ENCODE results near the gene CLPSL2. TPM values are rescaled to one million over a fixed set of nuclear protein-coding genes. Genes with fewer than 3 reads are reported as not detected.

CLPSL2 gene, protein sequence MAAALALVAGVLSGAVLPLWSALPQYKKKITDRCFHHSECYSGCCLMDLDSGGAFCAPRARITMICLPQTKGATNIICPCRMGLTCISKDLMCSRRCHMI
- total RNA-seq (not detected), polyA plus RNA-seq (not detected)
- long read RNA-seq, donor 1, result 0 reads
- long read RNA-seq, donor 2, result 0 reads
- long read RNA-seq, donor 3, result 0 reads
- long read RNA-seq, donor 4, result 0 reads
- long read RNA-seq, donor 5, result 0 reads
- long read RNA-seq, donor 6, result 0 reads
- long read RNA-seq, donor 7, result 0 reads
- long read RNA-seq, donor 8, partial matches to known transcripts, result 0 of 1 reads
- long read RNA-seq, donor 8, other reads (novel, unspliced or antisense), result 0 of 1 reads
- long read RNA-seq, donor 9, result 0 reads
- long read RNA-seq, donor 10, result 0 reads

GRCh38 chr6:35776364-35777215 lies at the start of gene CLPSL2:
Gene CLPSL2, plus strand, starts transcription at chr6:35776598. Its CDS starts 21 bp downstream, at chr6:35776619.
- intact Hi-C loops (cut with DNase I; ENCODE audit: low total_unique reads), result no loop called here
- WGBS, 5 donors, result 3 to 6% (median 5%) methylated on average over 36 to 56 of the region's 56 CpGs
- Histone ChIP-seq H3K4me1 (peaks cover 6 to 10% (median 10%) of the 10 kb centered on the region in 4 donors), H3K27me3 (peaks cover 0 to 61% (median 18%) of the 10 kb centered on the region in 3 donors), H3K4me3 (peak within 1 kb of the TSS; percentile 44 to 58 (median 52)), H3K27ac (no peak within 1 kb of the TSS), H3K36me3 (no peaks in the 10 kb centered on the region), H3K9me3 (no peaks in the 10 kb centered on the region)
- DNase-seq, result peak in 1 of 2 donors; percentile 63
- no peak for TF ChIP-seq POLR2A (IDR thresholded peaks at IDR 0.05)
- no peak for TF ChIP-seq CTCF (IDR thresholded peaks at IDR 0.05)
- TF ChIP-seq POLR2AphosphoS5 (IDR thresholded peaks at IDR 0.05), result no peak
- no peak for TF ChIP-seq EP300 (IDR thresholded peaks at IDR 0.05)

- H3K4me3 ChIP-seq, result peak overlapping the region; percentile 25 to 50 (median 44)
- H3K27ac ChIP-seq, result peak overlapping the region; percentile 98 to 100 (median 100)
- no peaks in the 10 kb centered on the region for H3K9me3 ChIP-seq
- peak; percentile 76 to 92 for DNase-seq
- H3K4me1 ChIP-seq, result peaks cover 80 to 92% (median 90%) of the 10 kb centered on the region in 4 donors
- H3K36me3 ChIP-seq, result no peaks in the 10 kb centered on the region
- H3K27me3 ChIP-seq, result no peaks in the 10 kb centered on the region
- peak; percentile 71 for TF ChIP-seq EP300 (IDR thresholded peaks at IDR 0.05)
- TF ChIP-seq POLR2A (IDR thresholded peaks at IDR 0.05), result peak in 2 of 4 donors; percentile 40 to 59
- no peak for TF ChIP-seq CTCF (IDR thresholded peaks at IDR 0.05)
- peak in 1 of 3 donors; percentile 90 for TF ChIP-seq POLR2AphosphoS5 (IDR thresholded peaks at IDR 0.05)
- WGBS, 5 donors, result 4 to 8% (median 6%) methylated on average over 11 to 29 of the region's 29 CpGs
- intact Hi-C loops (cut with DNase I; ENCODE audit: low total_unique reads), result no loop called here
These were observed 49.0 kb upstream of the CLPSL2 start for GRCh38 chr6:35727231-35727934.

DNA sequence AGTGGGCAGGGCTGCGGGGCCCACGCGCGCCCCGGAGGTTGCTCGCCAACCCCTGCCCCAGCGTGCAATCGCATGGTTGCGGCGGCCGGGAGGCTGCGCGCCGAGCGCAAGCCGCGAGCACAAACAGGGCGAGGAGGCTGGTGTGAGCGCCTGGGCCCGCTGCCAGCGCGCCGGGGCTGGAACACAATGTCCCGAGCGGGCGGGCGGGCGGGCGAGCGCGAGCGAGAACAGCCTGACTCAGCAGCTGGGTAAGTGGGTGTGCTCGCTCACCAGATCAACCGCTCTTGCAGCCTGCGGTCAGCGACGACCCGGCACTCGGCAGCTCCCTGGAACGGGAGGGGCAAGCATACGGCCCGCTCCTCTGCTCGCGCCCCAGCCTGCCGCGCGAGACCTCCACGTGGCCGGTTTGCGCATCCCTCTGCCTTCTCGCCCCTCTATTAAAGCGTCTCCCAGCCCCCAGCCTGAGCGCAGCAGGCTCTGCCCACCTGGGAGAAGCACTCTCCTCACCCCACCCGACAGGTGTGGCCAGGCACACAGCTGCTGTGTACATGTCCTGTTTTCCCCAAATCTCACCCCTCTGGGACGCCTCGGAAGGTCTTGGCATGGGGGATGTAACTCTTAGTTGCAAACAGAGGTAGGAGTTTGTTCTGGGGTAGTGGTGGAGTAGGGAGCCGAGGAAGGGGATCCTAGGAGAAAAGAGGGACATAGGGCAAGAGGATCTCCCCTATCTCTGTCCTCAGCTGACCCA lies 48.3 kb upstream of the CLPSL2 start:
- TF ChIP-seq CTCF (IDR thresholded peaks at IDR 0.05) (no peak), EP300 (IDR thresholded peaks at IDR 0.05) (peak; percentile 98), POLR2A (IDR thresholded peaks at IDR 0.05) (peak in 1 of 4 donors; percentile 61), POLR2AphosphoS5 (IDR thresholded peaks at IDR 0.05) (peak; percentile 96 to 98 (median 98))
- H3K27me3 ChIP-seq, result no peaks in the 10 kb centered on the region
- DNase-seq, result peak; percentile 96 to 97
- H3K27ac ChIP-seq, result peak overlapping the region; percentile 98 to 100 (median 100)
- peak overlapping the region; percentile 25 to 50 (median 44) for H3K4me3 ChIP-seq
- no peaks in the 10 kb centered on the region for H3K36me3 ChIP-seq
- H3K9me3 ChIP-seq, result no peaks in the 10 kb centered on the region
- WGBS, 5 donors, result 1 to 3% (median 2%) methylated on average over 18 to 57 of the region's 57 CpGs
- H3K4me1 ChIP-seq, result peaks cover 82 to 92% (median 90%) of the 10 kb centered on the region in 4 donors
- intact Hi-C loops (cut with DNase I; ENCODE audit: low total_unique reads), result no loop called here

Measured in stomach (tissue), 19 donors.